ENCODE data around the gene GCC1. TPM values are rescaled to one million over a fixed set of nuclear protein-coding genes. Genes with fewer than 3 reads are reported as not detected.

The GCC1 gene
- total RNA-seq, 1 experiment from 2014 or later, result 19.1 TPM

GRCh38 chr7:127550247-127550646, 35.1 kb downstream of the GCC1 start:
- CTCF ChIA-PET, result no interaction called here

GRCh38 chr7:127546313-127546712, 39.1 kb downstream of the GCC1 start:
- H3K4me1 ChIP-seq (ENCODE audit: control insufficient read depth, insufficient read depth, low read length), result no peaks in the 10 kb centered on the region
- TF ChIP-seq REST (IDR thresholded peaks at IDR 0.05; ENCODE audit: insufficient read depth in 1 of 2, low read depth in 2 of 2, low read length in 1 of 2) (no peak), CTCF (IDR thresholded peaks at IDR 0.05) (no peak), POLR2AphosphoS5 (IDR thresholded peaks at IDR 0.05; ENCODE audit: low read depth, low read length) (no peak), SIN3A (IDR thresholded peaks at IDR 0.05; ENCODE audit: borderline replicate concordance, insufficient read depth, low read depth, low read length) (no peak), TCF7L2 (IDR thresholded peaks at IDR 0.05; ENCODE audit: low read depth, low read length) (no peak)
- H3K9me3 ChIP-seq (ENCODE audit: control insufficient read depth, insufficient read depth, low read depth, low read length), result no peaks in the 10 kb centered on the region
- DNase-seq (ENCODE audit: low read depth, low spot score) (no peak), ATAC-seq (no peak)
- H3K27me3 ChIP-seq (ENCODE audit: control insufficient read depth, insufficient read depth, low read length), result no peaks in the 10 kb centered on the region
- intact Hi-C loops (cut with micrococcal nuclease; ENCODE audit: unreplicated experiment) (no loop called here), in situ Hi-C loops (cut with HindIII; ENCODE audit: low pct_unique_long_range_greater_than_20kb, low sequenced_read_pairs) (no loop called here)
- no peak overlapping the region for H3K4me3 ChIP-seq (ENCODE audit: low read depth in 2 of 2, low read length in 2 of 2)
- H3K27ac ChIP-seq (ENCODE audit: low read length), result no peak overlapping the region
- POLR2A ChIA-PET, result no interaction called here
- CTCF ChIA-PET, result no interaction called here
- no peaks in the 10 kb centered on the region for H3K36me3 ChIP-seq (ENCODE audit: control insufficient read depth, insufficient read depth, low read length)
- no TSS peak for BruUV-seq (replicated peaks)

More at GRCh38 chr7:127550247-127550646, 35.1 kb downstream of the GCC1 start:
- BruUV-seq (replicated peaks), result no TSS peak
- in situ Hi-C loops (cut with HindIII; ENCODE audit: low pct_unique_long_range_greater_than_20kb, low sequenced_read_pairs), result no loop called here
- Histone ChIP-seq H3K9me3 (ENCODE audit: control insufficient read depth, insufficient read depth, low read depth, low read length) (no peaks in the 10 kb centered on the region), H3K36me3 (ENCODE audit: control insufficient read depth, insufficient read depth, low read length) (no peaks in the 10 kb centered on the region), H3K27ac (ENCODE audit: low read length) (no peak overlapping the region), H3K4me1 (ENCODE audit: control insufficient read depth, insufficient read depth, low read length) (no peaks in the 10 kb centered on the region), H3K4me3 (ENCODE audit: low read depth in 2 of 2, low read length in 2 of 2) (no peak overlapping the region), H3K27me3 (ENCODE audit: control insufficient read depth, insufficient read depth, low read length) (no peaks in the 10 kb centered on the region)
- intact Hi-C loops (cut with micrococcal nuclease; ENCODE audit: unreplicated experiment), result no loop called here
- ATAC-seq (no peak), DNase-seq (ENCODE audit: low read depth, low spot score) (no peak)
- POLR2A ChIA-PET, result no interaction called here
- peak; percentile 28; the same call in 1 of the 2 replicates for TF ChIP-seq CTCF (IDR thresholded peaks at IDR 0.05)
- no peak for TF ChIP-seq POLR2AphosphoS5 (IDR thresholded peaks at IDR 0.05; ENCODE audit: low read depth, low read length)

Measured in Panc1 (cell line).